MCF 10A (cell line): ENCODE results near the gene CBX4. TPM values are rescaled to one million over a fixed set of nuclear protein-coding genes. Genes with fewer than 3 reads are reported as not detected.

Experiments
- BruUV-seq: library from RNA; stranded (reverse); fragments of 400-500 nt; replicated peaks from 2 replicates; lab custom pipeline; 2021; lab: Mats Ljungman, UMichigan
- CTCF ChIA-PET: fragments of 300-600 bp; sonication (Branson Sonifier 250); formaldehyde crosslinking; extraction: SDS; loops from one replicate; lab custom pipeline; 2021; ENCODE audit warnings: antibody characterized with exemption, inconsistent platforms; lab: Yijun Ruan, JAX
- POLR2A ChIA-PET: fragments of 300-600, 350-650 bp; sonication (Branson Sonifier 250); formaldehyde crosslinking; extraction: SDS; loops from one replicate; lab custom pipeline; 2020; ENCODE audit warnings: antibody characterized with exemption, inconsistent platforms; lab: Yijun Ruan, JAX
- DNase-seq: peaks from one replicate; pipeline ENCODE4 v3.0.0-alpha.2; 2018; ENCODE audit not compliant: unreplicated experiment
- H3K27ac Mint-ChIP-seq: one replicate; pipeline ENCODE4 v1.8.0; 2022; ENCODE audit warnings: mild to moderate bottlenecking, low read depth, mixed read lengths; ENCODE audit not compliant: unreplicated experiment
- H3K27me3 Mint-ChIP-seq: one replicate; pipeline ENCODE4 v1.8.0; 2022; ENCODE audit warnings: mixed read lengths; ENCODE audit not compliant: insufficient read depth, unreplicated experiment
- H3K36me3 Mint-ChIP-seq: one replicate; pipeline ENCODE4 v1.8.0; 2022; ENCODE audit warnings: mild to moderate bottlenecking, moderate library complexity, mixed read lengths; ENCODE audit not compliant: insufficient read depth, unreplicated experiment
- H3K4me1 Mint-ChIP-seq: one replicate; pipeline ENCODE4 v1.8.0; 2022; ENCODE audit warnings: mixed read lengths; ENCODE audit not compliant: insufficient read depth, unreplicated experiment
- H3K4me3 Mint-ChIP-seq: one replicate; pipeline ENCODE4 v1.8.0; 2022; ENCODE audit warnings: mild to moderate bottlenecking, moderate library complexity, mixed read lengths; ENCODE audit not compliant: unreplicated experiment
- H3K9me3 Mint-ChIP-seq: one replicate; pipeline ENCODE4 v1.8.0; 2022; ENCODE audit warnings: mixed read lengths; ENCODE audit not compliant: unreplicated experiment
- CTCF ChIP-seq: fragments of 200-600 bp; IDR thresholded peaks from one replicate; pipeline ENCODE4 v1.8.0; 2022; ENCODE audit warnings: antibody characterized with exemption, mild to moderate bottlenecking; ENCODE audit not compliant: unreplicated experiment
- intact Hi-C: fragments of 100-400 bp; cut with micrococcal nuclease; formaldehyde crosslinking; loops from 2 replicates; pipeline ENCODE4 v1.14.1; 2022
- total RNA-seq: library from RNA; stranded (reverse); gene quantifications from 2 replicates; pipeline ENCODE4 v1.2.3, GENCODE V29; 2022

The CBX4 gene
- total RNA-seq, 1 experiment from 2014 or later, result 89.7 TPM

GRCh38 chr17:79861413-79862216 lies 22.4 kb upstream of the CBX4 start:
- TF ChIP-seq CTCF, result no peak
- CTCF ChIA-PET, result interaction anchor here (0.6 to 0.8 kb wide), 2 partner anchors 115 to 890 kb away, joined by 3 read pairs; no protein-coding TSS in a partner anchor
- intact Hi-C loops, result no loop called here
- no peak overlapping the region for H3K4me3 Mint-ChIP-seq
- no peak for DNase-seq
- BruUV-seq, result no TSS peak
- no peaks in the 10 kb centered on the region for H3K36me3 Mint-ChIP-seq
- no peak overlapping the region for H3K27ac Mint-ChIP-seq
- peaks cover 33% of the 10 kb centered on the region for H3K27me3 Mint-ChIP-seq
- H3K9me3 Mint-ChIP-seq, result no peaks in the 10 kb centered on the region
- POLR2A ChIA-PET, result no interaction called here
- H3K4me1 Mint-ChIP-seq, result no peaks in the 10 kb centered on the region

GRCh38 chr17:79859676-79860615 lies 20.7 kb upstream of the CBX4 start:
- ChIA-PET CTCF (interaction anchor here (1.2 kb wide), 1 partner anchor 15 kb away, joined by 6 read pairs; no protein-coding TSS in a partner anchor), POLR2A (no interaction called here)
- peaks cover 25% of the 10 kb centered on the region for H3K27me3 Mint-ChIP-seq
- H3K9me3 Mint-ChIP-seq, result no peaks in the 10 kb centered on the region
- no peak overlapping the region for H3K4me3 Mint-ChIP-seq
- intact Hi-C loops, result no loop called here
- no peak overlapping the region for H3K27ac Mint-ChIP-seq
- TF ChIP-seq CTCF, result no peak
- no peak for DNase-seq
- H3K4me1 Mint-ChIP-seq, result no peaks in the 10 kb centered on the region
- BruUV-seq, result no TSS peak
- no peaks in the 10 kb centered on the region for H3K36me3 Mint-ChIP-seq

GRCh38 chr17:79857095-79857494 lies 17.9 kb upstream of the CBX4 start:
- Mint-ChIP-seq H3K36me3 (no peaks in the 10 kb centered on the region), H3K27ac (peak overlapping the region; percentile 22), H3K4me1 (no peaks in the 10 kb centered on the region), H3K9me3 (no peaks in the 10 kb centered on the region), H3K27me3 (peaks cover 8% of the 10 kb centered on the region), H3K4me3 (no peak overlapping the region)
- intact Hi-C loops, result no loop called here
- TF ChIP-seq CTCF, result no peak
- no peak for DNase-seq
- CTCF ChIA-PET, result interaction anchor here (0.9 to 1.3 kb wide), 2 partner anchors 11 to 17 kb away, joined by 3 read pairs; no protein-coding TSS in a partner anchor
- POLR2A ChIA-PET, result interaction anchor here (0.9 kb wide), 1 partner anchor 20 kb away, joined by 4 read pairs; no protein-coding TSS in a partner anchor
- BruUV-seq, result no TSS peak
